Effector memory CD8-positive, alpha-beta T cell (primary cell): ENCODE data around the gene SENP2.

Source experiments
- ATAC-seq: fragments of 150-1000 bp; cut with Tn5 transposase; replicated peaks from 2 replicates; pipeline ENCODE4 v1.10.0; 2021; ENCODE audit warnings: mild to moderate bottlenecking, moderate library complexity
- DNase-seq, 3 experiments: peaks; one replicate each; pipeline ENCODE4 v3.0.0; 2021
- H3K27ac Mint-ChIP-seq, 2 donors: one replicate each; pipeline ENCODE4 v1.8.0; 2022; ENCODE audit warnings: mild to moderate bottlenecking in 2 of 2, mixed read lengths in 2 of 2, moderate library complexity in 2 of 2
- H3K27me3 Mint-ChIP-seq, 2 donors: one replicate each; pipeline ENCODE4 v1.8.0; 2022; ENCODE audit warnings: mixed read lengths in 2 of 2
- H3K36me3 Mint-ChIP-seq: one replicate; pipeline ENCODE4 v1.8.0; 2022; ENCODE audit warnings: mild to moderate bottlenecking, moderate library complexity, mixed read lengths; ENCODE audit not compliant: insufficient read depth
- H3K4me1 Mint-ChIP-seq, 2 donors: one replicate each; pipeline ENCODE4 v1.8.0; 2022; ENCODE audit warnings: low read depth in 2 of 2, mixed read lengths in 2 of 2
- H3K4me3 Mint-ChIP-seq, 2 donors: one replicate each; pipeline ENCODE4 v1.8.0; 2022; ENCODE audit warnings: mild to moderate bottlenecking in 2 of 2, mixed read lengths in 2 of 2, moderate library complexity in 2 of 2
- H3K9me3 Mint-ChIP-seq, 2 donors: one replicate each; pipeline ENCODE4 v1.8.0; 2022; ENCODE audit warnings: mixed read lengths in 2 of 2

The SENP2 gene

GRCh38 chr3:185645596-185646381 is 59.7 kb downstream of the SENP2 start:
- H3K9me3 Mint-ChIP-seq = no peaks in the 10 kb centered on the region
- peaks cover 2% of the 10 kb centered on the region for H3K36me3 Mint-ChIP-seq
- H3K27me3 Mint-ChIP-seq = peaks cover 44 to 59% of the 10 kb centered on the region in 2 donors
- H3K4me3 Mint-ChIP-seq = no peak overlapping the region
- H3K4me1 Mint-ChIP-seq = no peaks in the 10 kb centered on the region
- DNase-seq (no peak), ATAC-seq (no peak)
- H3K27ac Mint-ChIP-seq = no peak overlapping the region

GRCh38 chr3:185646382-185647133 is 60.5 kb downstream of the SENP2 start:
- DNase-seq (no peak), ATAC-seq (no peak)
- no peak overlapping the region for H3K27ac Mint-ChIP-seq
- no peak overlapping the region for H3K4me3 Mint-ChIP-seq
- peaks cover 3% of the 10 kb centered on the region for H3K36me3 Mint-ChIP-seq
- peaks cover 44 to 59% of the 10 kb centered on the region in 2 donors for H3K27me3 Mint-ChIP-seq
- H3K9me3 Mint-ChIP-seq = no peaks in the 10 kb centered on the region
- no peaks in the 10 kb centered on the region for H3K4me1 Mint-ChIP-seq

GRCh38 chr3:185647134-185647879 is 61.2 kb downstream of the SENP2 start:
- H3K36me3 Mint-ChIP-seq = peaks cover 3% of the 10 kb centered on the region
- DNase-seq = no peak
- no peaks in the 10 kb centered on the region for H3K9me3 Mint-ChIP-seq
- H3K27ac Mint-ChIP-seq = no peak overlapping the region
- H3K4me3 Mint-ChIP-seq = no peak overlapping the region
- peaks cover 38 to 58% of the 10 kb centered on the region in 2 donors for H3K27me3 Mint-ChIP-seq
- ATAC-seq = no peak
- no peaks in the 10 kb centered on the region for H3K4me1 Mint-ChIP-seq

- H3K27me3 Mint-ChIP-seq = peaks cover 38 to 63% of the 10 kb centered on the region in 2 donors
- peaks cover 3% of the 10 kb centered on the region for H3K36me3 Mint-ChIP-seq
- H3K4me3 Mint-ChIP-seq = no peak overlapping the region
- no peaks in the 10 kb centered on the region for H3K4me1 Mint-ChIP-seq
- ATAC-seq (no peak), DNase-seq (no peak)
- H3K27ac Mint-ChIP-seq = no peak overlapping the region
- no peaks in the 10 kb centered on the region for H3K9me3 Mint-ChIP-seq
These were observed 61.8 kb downstream of the SENP2 start for GRCh38 chr3:185647880-185648210.

GRCh38 chr3:185648396-185648795 is 62.3 kb downstream of the SENP2 start:
- Mint-ChIP-seq H3K9me3 (no peaks in the 10 kb centered on the region), H3K4me3 (no peak overlapping the region), H3K27me3 (peaks cover 34 to 68% of the 10 kb centered on the region in 2 donors), H3K4me1 (no peaks in the 10 kb centered on the region), H3K36me3 (peaks cover 3% of the 10 kb centered on the region), H3K27ac (no peak overlapping the region)
- no peak for DNase-seq
- ATAC-seq = no peak

- no peak for ATAC-seq
- no peak for DNase-seq
- Mint-ChIP-seq H3K4me3 (no peak overlapping the region), H3K9me3 (no peaks in the 10 kb centered on the region), H3K27me3 (peaks cover 29 to 68% of the 10 kb centered on the region in 2 donors), H3K4me1 (no peaks in the 10 kb centered on the region), H3K27ac (no peak overlapping the region), H3K36me3 (peaks cover 3% of the 10 kb centered on the region)
These were observed 63.3 kb downstream of the SENP2 start for GRCh38 chr3:185649414-185649813.

- DNase-seq (no peak), ATAC-seq (no peak)
- Mint-ChIP-seq H3K4me1 (no peaks in the 10 kb centered on the region), H3K27me3 (peaks cover 9 to 48% of the 10 kb centered on the region in 2 donors), H3K36me3 (peaks cover 3% of the 10 kb centered on the region), H3K9me3 (no peaks in the 10 kb centered on the region), H3K27ac (no peak overlapping the region), H3K4me3 (no peak overlapping the region)
These were observed 65.9 kb downstream of the SENP2 start for GRCh38 chr3:185651971-185652370.

- H3K4me1 Mint-ChIP-seq = peaks cover 0 to 2% of the 10 kb centered on the region in 2 donors
- H3K36me3 Mint-ChIP-seq = peaks cover 3% of the 10 kb centered on the region
- no peaks in the 10 kb centered on the region for H3K9me3 Mint-ChIP-seq
- ATAC-seq (no peak), DNase-seq (no peak)
- peaks cover 14 to 45% of the 10 kb centered on the region in 2 donors for H3K27me3 Mint-ChIP-seq
- H3K27ac Mint-ChIP-seq = no peak overlapping the region
- H3K4me3 Mint-ChIP-seq = no peak overlapping the region
These were observed 68.1 kb downstream of the SENP2 start for GRCh38 chr3:185653949-185654757.

GRCh38 chr3:185654758-185655145 is 68.7 kb downstream of the SENP2 start:
- Mint-ChIP-seq H3K27ac (no peak overlapping the region), H3K9me3 (no peaks in the 10 kb centered on the region), H3K27me3 (peaks cover 15 to 44% of the 10 kb centered on the region in 2 donors), H3K4me3 (no peak overlapping the region), H3K36me3 (peaks cover 3% of the 10 kb centered on the region), H3K4me1 (peaks cover 0 to 2% of the 10 kb centered on the region in 2 donors)
- no peak for DNase-seq
- no peak for ATAC-seq

GRCh38 chr3:185655426-185656320 is 69.6 kb downstream of the SENP2 start:
- ATAC-seq (no peak), DNase-seq (no peak)
- Mint-ChIP-seq H3K36me3 (peaks cover 3% of the 10 kb centered on the region), H3K27ac (no peak overlapping the region), H3K27me3 (peaks cover 20 to 44% of the 10 kb centered on the region in 2 donors), H3K9me3 (no peaks in the 10 kb centered on the region), H3K4me1 (peaks cover 0 to 4% of the 10 kb centered on the region in 2 donors), H3K4me3 (no peak overlapping the region)

- Mint-ChIP-seq H3K9me3 (no peaks in the 10 kb centered on the region), H3K27ac (no peak overlapping the region), H3K4me1 (peaks cover 0 to 4% of the 10 kb centered on the region in 2 donors), H3K4me3 (no peak overlapping the region), H3K36me3 (no peaks in the 10 kb centered on the region), H3K27me3 (peaks cover 22 to 47% of the 10 kb centered on the region in 2 donors)
- no peak for ATAC-seq
- DNase-seq = no peak
These were observed 70.3 kb downstream of the SENP2 start for GRCh38 chr3:185656321-185656840.

GRCh38 chr3:185657211-185657610 is 71.1 kb downstream of the SENP2 start:
- no peak overlapping the region for H3K27ac Mint-ChIP-seq

More at GRCh38 chr3:185657211-185657610, 71.1 kb downstream of the SENP2 start:
- no peak for ATAC-seq
- H3K36me3 Mint-ChIP-seq = no peaks in the 10 kb centered on the region
- no peak for DNase-seq
- H3K4me1 Mint-ChIP-seq = peaks cover 0 to 6% of the 10 kb centered on the region in 2 donors
- H3K4me3 Mint-ChIP-seq = no peak overlapping the region
- H3K9me3 Mint-ChIP-seq = no peaks in the 10 kb centered on the region
- peaks cover 30 to 49% of the 10 kb centered on the region in 2 donors for H3K27me3 Mint-ChIP-seq
